Tibial nerve (tissue), 4 donors: ENCODE measurements around the gene FRMPD1.

ENCODE experiments used
- EP300 ChIP-seq, 2 donors: sonication (generic); formaldehyde crosslinking; IDR thresholded peaks; one replicate each; pipeline ENCODE4 v1.6.1; 2017; ENCODE audit warnings: antibody characterized with exemption in 2 of 2, mild to moderate bottlenecking in 1 of 2
- TF ChIP-seq, protein P1 (sequence below), 5 experiments: fragments of 200-600 bp in 3 of 5; fragments of 450-650 bp in 2 of 5; sonication (generic) in 3 of 5; IDR thresholded peaks; one replicate each; pipeline ENCODE4 v1.5.1; 2016 to 2019; ENCODE audit warnings: antibody characterized with exemption in 5 of 5, mild to moderate bottlenecking in 3 of 5, moderate library complexity in 2 of 5

GRCh38 chr9:37625758-37626147 lies 25.0 kb upstream of the FRMPD1 start:
- TF ChIP-seq, protein P1, sequence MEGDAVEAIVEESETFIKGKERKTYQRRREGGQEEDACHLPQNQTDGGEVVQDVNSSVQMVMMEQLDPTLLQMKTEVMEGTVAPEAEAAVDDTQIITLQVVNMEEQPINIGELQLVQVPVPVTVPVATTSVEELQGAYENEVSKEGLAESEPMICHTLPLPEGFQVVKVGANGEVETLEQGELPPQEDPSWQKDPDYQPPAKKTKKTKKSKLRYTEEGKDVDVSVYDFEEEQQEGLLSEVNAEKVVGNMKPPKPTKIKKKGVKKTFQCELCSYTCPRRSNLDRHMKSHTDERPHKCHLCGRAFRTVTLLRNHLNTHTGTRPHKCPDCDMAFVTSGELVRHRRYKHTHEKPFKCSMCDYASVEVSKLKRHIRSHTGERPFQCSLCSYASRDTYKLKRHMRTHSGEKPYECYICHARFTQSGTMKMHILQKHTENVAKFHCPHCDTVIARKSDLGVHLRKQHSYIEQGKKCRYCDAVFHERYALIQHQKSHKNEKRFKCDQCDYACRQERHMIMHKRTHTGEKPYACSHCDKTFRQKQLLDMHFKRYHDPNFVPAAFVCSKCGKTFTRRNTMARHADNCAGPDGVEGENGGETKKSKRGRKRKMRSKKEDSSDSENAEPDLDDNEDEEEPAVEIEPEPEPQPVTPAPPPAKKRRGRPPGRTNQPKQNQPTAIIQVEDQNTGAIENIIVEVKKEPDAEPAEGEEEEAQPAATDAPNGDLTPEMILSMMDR (IDR thresholded peaks at IDR 0.05) = no peak
- TF ChIP-seq EP300 (IDR thresholded peaks at IDR 0.05) = no peak
